Upper lobe of left lung (tissue), 6 donors: ENCODE results near the gene IL12A. TPM values are rescaled to one million over a fixed set of nuclear protein-coding genes. Genes with fewer than 3 reads are reported as not detected.

ENCODE experiments used
- ATAC-seq, 2 donors: fragments of 200-7000 bp; cut with Tn5 transposase; one replicate each; pipeline ENCODE4 v1.9.1; 2022; ENCODE audit warnings: mild to moderate bottlenecking in 2 of 2, moderate library complexity in 2 of 2; ENCODE audit not compliant: low FRiP score in 2 of 2
- DNase-seq, 2 donors: peaks; one replicate each; pipeline ENCODE4 v3.0.0-alpha.2; 2019 to 2020
- H3K27ac ChIP-seq, 4 donors: fragments of 200-600 bp; sonication (generic); one replicate each; pipeline ENCODE4 v1.5.1; 2016 to 2019
- H3K27me3 ChIP-seq, 4 donors: fragments of 200-600 bp; sonication (generic); one replicate each; pipeline ENCODE4 v1.5.1; 2017 to 2019
- H3K36me3 ChIP-seq, 4 donors: fragments of 200-600 bp; sonication (generic); one replicate each; pipeline ENCODE4 v1.5.1; 2016 to 2019
- H3K4me1 ChIP-seq, 4 donors: fragments of 200-600 bp; sonication (generic); one replicate each; pipeline ENCODE4 v1.5.1; 2018 to 2019
- H3K4me3 ChIP-seq, 4 donors: fragments of 200-600 bp; sonication (generic); one replicate each; pipeline ENCODE4 v1.5.1; 2017 to 2019; ENCODE audit warnings: mild to moderate bottlenecking in 2 of 4, moderate library complexity in 1 of 4
- H3K9me3 ChIP-seq, 4 donors: fragments of 200-600 bp; sonication (generic); one replicate each; pipeline ENCODE4 v1.5.1; 2018 to 2019
- EP300 ChIP-seq, 4 donors: sonication (generic); formaldehyde crosslinking; IDR thresholded peaks; one replicate each; pipeline ENCODE4 v1.5.1; 2017; ENCODE audit warnings: antibody characterized with exemption in 4 of 4, control low read depth in 2 of 4
- POLR2A ChIP-seq, 4 donors: fragments of 450-650 bp; IDR thresholded peaks; one replicate each; pipeline ENCODE4 v1.5.1; 2016 to 2017; ENCODE audit warnings: antibody characterized with exemption in 4 of 4, mild to moderate bottlenecking in 2 of 4
- POLR2AphosphoS5 ChIP-seq, 2 donors: sonication (generic); formaldehyde crosslinking; IDR thresholded peaks; one replicate each; pipeline ENCODE4 v1.5.1; 2017; ENCODE audit warnings: antibody characterized with exemption in 2 of 2
- WGBS, 2 donors: methylation state at CpG; one replicate each; pipeline ENCODE4 v1.1.5; 2017 to 2018; 5-methylcytosine and 5-hydroxymethylcytosine counted together
- total RNA-seq, 6 donors: library from RNA; depleted of rRNA in 4 of 6; stranded (reverse); fragments of >200 nt in 4 of 6; gene quantifications; one replicate each; pipeline versions ENCODE4 v1.1.0 to v1.2.1, GENCODE V29; 2016 to 2021
- TF ChIP-seq, protein P1 (sequence below), 6 experiments: fragments of 450-650 bp in 4 of 6; fragments of 200-600 bp in 2 of 6; sonication (generic) in 2 of 6; IDR thresholded peaks; one replicate each; pipeline ENCODE4 v1.5.1; 2016 to 2019; ENCODE audit warnings: antibody characterized with exemption in 6 of 6
- donor health status: DM: no; HTN: no; CAD: no; lungs with moderate emphysema.
- donor health status: DM: no; HTN: yes; CAD: no; lungs with severe emphysema.

The IL12A gene
- total RNA-seq: 1 to 10 TPM in 3 of 6 donors, under 1 TPM in 2, not detected in 1; 0.52 to 7.3 (median 1.2) TPM

DNA sequence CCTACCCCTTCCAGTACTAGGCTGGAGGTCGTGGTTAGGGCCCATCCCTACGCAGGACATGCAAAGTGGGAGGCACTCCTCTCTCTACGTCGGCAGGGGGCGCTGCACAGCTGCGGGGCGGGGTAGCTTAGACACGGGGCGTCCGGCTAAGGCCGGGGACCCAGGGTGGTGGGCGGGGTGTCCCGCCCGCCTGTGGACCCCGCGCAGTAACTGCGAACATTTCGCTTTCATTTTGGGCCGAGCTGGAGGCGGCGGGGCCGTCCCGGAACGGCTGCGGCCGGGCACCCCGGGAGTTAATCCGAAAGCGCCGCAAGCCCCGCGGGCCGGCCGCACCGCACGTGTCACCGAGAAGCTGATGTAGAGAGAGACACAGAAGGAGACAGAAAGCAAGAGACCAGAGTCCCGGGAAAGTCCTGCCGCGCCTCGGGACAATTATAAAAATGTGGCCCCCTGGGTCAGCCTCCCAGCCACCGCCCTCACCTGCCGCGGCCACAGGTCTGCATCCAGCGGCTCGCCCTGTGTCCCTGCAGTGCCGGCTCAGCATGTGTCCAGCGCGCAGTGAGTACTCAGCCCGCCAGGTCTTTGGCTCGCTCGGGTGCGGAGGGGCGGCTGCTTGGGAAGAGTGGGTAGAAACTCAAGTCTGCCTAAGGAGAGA, at the start of gene IL12A:
Gene IL12A (plus strand): TSS at position 219 of the 655 bp plus-strand sequence.
- H3K4me1 ChIP-seq: peaks cover 10 to 12% (median 11%) of the 10 kb centered on the region in 4 donors
- no peaks in the 10 kb centered on the region for H3K27me3 ChIP-seq
- ATAC-seq (peak; percentile 93 to 97), DNase-seq (peak; percentile 72 to 95)
- TF ChIP-seq POLR2AphosphoS5 (IDR thresholded peaks at IDR 0.05): no peak
- TF ChIP-seq, protein P1, sequence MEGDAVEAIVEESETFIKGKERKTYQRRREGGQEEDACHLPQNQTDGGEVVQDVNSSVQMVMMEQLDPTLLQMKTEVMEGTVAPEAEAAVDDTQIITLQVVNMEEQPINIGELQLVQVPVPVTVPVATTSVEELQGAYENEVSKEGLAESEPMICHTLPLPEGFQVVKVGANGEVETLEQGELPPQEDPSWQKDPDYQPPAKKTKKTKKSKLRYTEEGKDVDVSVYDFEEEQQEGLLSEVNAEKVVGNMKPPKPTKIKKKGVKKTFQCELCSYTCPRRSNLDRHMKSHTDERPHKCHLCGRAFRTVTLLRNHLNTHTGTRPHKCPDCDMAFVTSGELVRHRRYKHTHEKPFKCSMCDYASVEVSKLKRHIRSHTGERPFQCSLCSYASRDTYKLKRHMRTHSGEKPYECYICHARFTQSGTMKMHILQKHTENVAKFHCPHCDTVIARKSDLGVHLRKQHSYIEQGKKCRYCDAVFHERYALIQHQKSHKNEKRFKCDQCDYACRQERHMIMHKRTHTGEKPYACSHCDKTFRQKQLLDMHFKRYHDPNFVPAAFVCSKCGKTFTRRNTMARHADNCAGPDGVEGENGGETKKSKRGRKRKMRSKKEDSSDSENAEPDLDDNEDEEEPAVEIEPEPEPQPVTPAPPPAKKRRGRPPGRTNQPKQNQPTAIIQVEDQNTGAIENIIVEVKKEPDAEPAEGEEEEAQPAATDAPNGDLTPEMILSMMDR (IDR thresholded peaks at IDR 0.05): peak; percentile 81 to 92 (median 90)
- TF ChIP-seq EP300 (IDR thresholded peaks at IDR 0.05): no peak
- TF ChIP-seq POLR2A (IDR thresholded peaks at IDR 0.05): peak in 1 of 4 donors; percentile 23
- peak within 1 kb of the TSS; percentile 37 to 77 (median 68) for H3K4me3 ChIP-seq
- no peaks in the 10 kb centered on the region for H3K9me3 ChIP-seq
- peak within 1 kb of the TSS; percentile 16 to 64 (median 45) for H3K27ac ChIP-seq
- WGBS, 2 donors: 1% methylated on average over 27 to 52 of the region's 54 CpGs
- H3K36me3 ChIP-seq: no peaks in the 10 kb centered on the region

DNA sequence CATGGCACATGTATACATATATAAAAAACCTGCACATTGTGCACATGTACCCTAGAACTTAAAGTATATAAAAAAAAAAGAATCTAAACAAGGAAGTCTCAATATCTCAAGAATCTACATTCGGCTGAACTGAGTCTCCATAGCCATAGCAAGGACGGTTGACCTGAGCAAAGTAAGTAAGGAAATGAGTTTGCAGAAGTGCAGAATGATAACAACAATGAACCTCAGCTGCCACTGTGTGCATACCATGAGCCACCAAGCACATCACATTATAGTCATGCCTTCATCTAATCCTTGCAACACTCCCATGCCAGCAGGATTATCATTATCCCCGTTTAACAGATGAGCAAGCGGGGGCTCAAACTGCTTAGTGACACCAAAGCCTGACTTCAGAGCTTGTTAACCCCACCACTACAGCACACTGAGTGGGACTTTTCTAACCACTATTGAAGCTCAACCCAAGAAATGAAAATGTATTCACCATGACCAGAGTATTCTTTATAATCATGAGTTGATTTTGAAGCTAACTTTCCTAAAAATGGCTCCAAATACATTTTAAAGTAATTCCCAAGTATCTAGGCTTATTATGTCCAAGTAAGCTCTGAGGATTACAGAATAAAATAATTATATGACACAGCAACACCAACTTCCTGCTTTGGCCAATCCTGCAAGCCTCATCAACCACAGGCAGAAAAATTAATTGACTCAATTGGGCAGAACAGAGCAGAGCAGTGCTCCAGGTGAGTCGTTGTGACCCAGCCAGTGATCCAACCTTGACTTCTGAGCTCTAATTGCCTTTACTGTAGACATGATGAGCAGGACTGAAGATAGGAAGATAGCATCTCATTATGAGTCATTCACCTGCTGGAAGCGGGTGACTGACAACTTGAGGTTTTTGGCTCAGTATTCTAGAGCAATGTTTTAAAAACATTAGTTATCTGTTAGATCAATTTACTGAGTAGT, 47.3 kb upstream of the IL12A start:
- WGBS, 2 donors: 63 to 75% methylated on average over 6 of the region's 6 CpGs
- Histone ChIP-seq H3K4me3 (no peak overlapping the region), H3K27ac (no peak overlapping the region), H3K36me3 (no peaks in the 10 kb centered on the region), H3K9me3 (no peaks in the 10 kb centered on the region), H3K4me1 (no peaks in the 10 kb centered on the region), H3K27me3 (no peaks in the 10 kb centered on the region)
- ATAC-seq (no peak), DNase-seq (no peak)
- TF ChIP-seq EP300 (IDR thresholded peaks at IDR 0.05) (no peak), POLR2A (IDR thresholded peaks at IDR 0.05) (no peak), POLR2AphosphoS5 (IDR thresholded peaks at IDR 0.05) (no peak)
- TF ChIP-seq, protein P1 (IDR thresholded peaks at IDR 0.05): no peak

DNA sequence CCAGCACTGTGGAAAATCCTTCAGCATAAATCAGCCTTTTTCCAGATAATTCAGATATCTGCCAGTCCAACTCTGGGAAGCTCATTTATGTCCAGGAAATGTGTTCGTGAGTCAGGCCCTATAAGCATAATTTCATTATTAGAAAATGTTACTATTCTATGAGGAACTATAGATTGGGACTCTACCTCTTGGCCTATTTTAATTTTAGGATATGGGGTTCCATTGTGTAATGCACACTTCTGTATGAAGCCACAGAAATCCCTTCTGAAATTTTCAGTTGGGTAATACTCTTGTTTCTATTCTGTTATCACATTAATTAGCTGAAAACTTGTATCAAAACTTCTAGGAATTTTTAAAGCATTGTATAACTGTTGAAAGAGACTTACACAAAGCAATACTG, 43.9 kb upstream of the IL12A start:
- Histone ChIP-seq H3K9me3 (no peaks in the 10 kb centered on the region), H3K27me3 (no peaks in the 10 kb centered on the region), H3K4me3 (no peak overlapping the region), H3K4me1 (no peaks in the 10 kb centered on the region), H3K27ac (no peak overlapping the region), H3K36me3 (no peaks in the 10 kb centered on the region)
- DNase-seq: no peak
- no peak for ATAC-seq
- TF ChIP-seq EP300 (IDR thresholded peaks at IDR 0.05): no peak
- no peak for TF ChIP-seq POLR2AphosphoS5 (IDR thresholded peaks at IDR 0.05)
- no peak for TF ChIP-seq POLR2A (IDR thresholded peaks at IDR 0.05)
- TF ChIP-seq, protein P1 (IDR thresholded peaks at IDR 0.05): no peak
- WGBS, 2 donors: 65 to 80% methylated on average over 1 of the region's 1 CpG

DNA sequence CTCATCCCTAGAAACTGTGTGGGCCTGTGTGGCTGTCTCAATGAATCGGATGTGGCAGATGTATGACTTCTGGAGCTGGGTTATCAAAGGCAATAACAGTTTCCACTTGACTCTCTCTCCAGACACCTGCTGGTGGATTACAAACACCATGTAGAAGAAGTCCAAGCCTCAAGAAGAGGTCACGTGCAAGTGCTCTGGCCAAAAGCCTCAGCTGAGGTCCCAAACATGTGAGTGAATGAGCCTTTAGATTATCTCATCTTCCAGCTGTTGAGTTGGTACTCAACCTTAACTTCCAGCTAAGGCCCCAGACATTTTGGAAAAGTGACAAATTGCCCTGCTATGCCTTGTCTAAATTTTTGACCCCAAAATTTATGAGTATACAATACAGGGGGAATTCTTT, 42.7 kb upstream of the IL12A start:
- Histone ChIP-seq H3K36me3 (no peaks in the 10 kb centered on the region), H3K9me3 (no peaks in the 10 kb centered on the region), H3K4me1 (no peaks in the 10 kb centered on the region), H3K27ac (no peak overlapping the region), H3K27me3 (no peaks in the 10 kb centered on the region), H3K4me3 (no peak overlapping the region)
- ATAC-seq (no peak), DNase-seq (no peak)
- no peak for TF ChIP-seq EP300 (IDR thresholded peaks at IDR 0.05)
- TF ChIP-seq, protein P1 (IDR thresholded peaks at IDR 0.05): no peak
- TF ChIP-seq POLR2AphosphoS5 (IDR thresholded peaks at IDR 0.05): no peak
- no peak for TF ChIP-seq POLR2A (IDR thresholded peaks at IDR 0.05)
- 85% methylated on average over 2 of the region's 2 CpGs for whole genome bisulfite sequencing, 2 donors
